SK-N-MC (cell line): ENCODE data around the gene TFAP2E.

Experiments
- EZH2 ChIP-seq: fragments of 200-600 bp; sonication (generic); IDR thresholded peaks from one replicate; pipeline ENCODE4 v1.6.1; 2017; ENCODE audit warnings: antibody characterized with exemption
- FOXP2 ChIP-seq: optimal IDR thresholded peaks from 2 replicates; pipeline ENCODE3; 2011; ENCODE audit warnings: mild to moderate bottlenecking, moderate library complexity; ENCODE audit not compliant: insufficient read depth; ENCODE audit errors: extremely low read length, control extremely low read depth
- POLR2AphosphoS5 ChIP-seq: IDR thresholded peaks from 2 replicates; pipeline ENCODE4 v1.6.1; 2012; ENCODE audit warnings: mild to moderate bottlenecking, low read depth, low read length, borderline replicate concordance

- TF ChIP-seq EZH2 (no peak), POLR2AphosphoS5 (no peak), FOXP2 (no peak)
These were observed 33.9 kb upstream of the TFAP2E start for GRCh38 chr1:35539073-35539823.
